GM12873 (cell line): ENCODE measurements around the gene BPIFB1.

Source experiments
- TF ChIP-seq, protein P1 (sequence below): IDR thresholded peaks from 2 replicates; pipeline ENCODE4 v1.5.1; 2012; ENCODE audit warnings: low read depth, mild to moderate bottlenecking, moderate library complexity, low read length, control low read depth; ENCODE audit not compliant: insufficient read depth; ENCODE audit errors: missing control alignments

BPIFB1 gene

DNA sequence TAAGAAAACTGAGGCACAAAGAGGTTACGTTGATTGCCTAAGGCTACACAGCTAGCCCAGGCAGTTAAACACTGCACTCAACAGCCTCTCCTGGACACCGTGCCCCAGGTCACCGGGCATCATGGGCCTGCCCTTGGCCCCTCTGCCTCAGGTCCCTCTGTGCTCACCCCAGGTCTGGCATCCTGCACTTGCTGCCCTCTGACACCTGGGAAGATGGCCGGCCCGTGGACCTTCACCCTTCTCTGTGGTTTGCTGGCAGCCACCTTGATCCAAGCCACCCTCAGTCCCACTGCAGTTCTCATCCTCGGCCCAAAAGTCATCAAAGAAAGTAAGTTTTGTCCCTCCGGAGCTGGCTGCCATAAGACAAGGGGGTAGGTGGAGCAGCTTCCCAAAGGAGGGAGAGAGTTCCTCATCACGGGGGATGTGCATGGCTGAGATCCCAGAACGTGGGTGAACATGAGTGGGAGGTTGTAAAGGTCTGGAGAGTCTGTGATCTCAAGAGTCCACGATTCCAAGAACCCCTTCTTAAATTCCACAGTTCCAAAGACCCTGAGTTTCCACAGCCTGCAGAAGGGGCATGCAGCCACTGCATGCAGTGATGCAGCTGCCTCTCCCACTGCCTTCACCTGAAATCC lies 3.0 kb downstream of the BPIFB1 start:
- TF ChIP-seq, protein P1, sequence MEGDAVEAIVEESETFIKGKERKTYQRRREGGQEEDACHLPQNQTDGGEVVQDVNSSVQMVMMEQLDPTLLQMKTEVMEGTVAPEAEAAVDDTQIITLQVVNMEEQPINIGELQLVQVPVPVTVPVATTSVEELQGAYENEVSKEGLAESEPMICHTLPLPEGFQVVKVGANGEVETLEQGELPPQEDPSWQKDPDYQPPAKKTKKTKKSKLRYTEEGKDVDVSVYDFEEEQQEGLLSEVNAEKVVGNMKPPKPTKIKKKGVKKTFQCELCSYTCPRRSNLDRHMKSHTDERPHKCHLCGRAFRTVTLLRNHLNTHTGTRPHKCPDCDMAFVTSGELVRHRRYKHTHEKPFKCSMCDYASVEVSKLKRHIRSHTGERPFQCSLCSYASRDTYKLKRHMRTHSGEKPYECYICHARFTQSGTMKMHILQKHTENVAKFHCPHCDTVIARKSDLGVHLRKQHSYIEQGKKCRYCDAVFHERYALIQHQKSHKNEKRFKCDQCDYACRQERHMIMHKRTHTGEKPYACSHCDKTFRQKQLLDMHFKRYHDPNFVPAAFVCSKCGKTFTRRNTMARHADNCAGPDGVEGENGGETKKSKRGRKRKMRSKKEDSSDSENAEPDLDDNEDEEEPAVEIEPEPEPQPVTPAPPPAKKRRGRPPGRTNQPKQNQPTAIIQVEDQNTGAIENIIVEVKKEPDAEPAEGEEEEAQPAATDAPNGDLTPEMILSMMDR = no peak

DNA sequence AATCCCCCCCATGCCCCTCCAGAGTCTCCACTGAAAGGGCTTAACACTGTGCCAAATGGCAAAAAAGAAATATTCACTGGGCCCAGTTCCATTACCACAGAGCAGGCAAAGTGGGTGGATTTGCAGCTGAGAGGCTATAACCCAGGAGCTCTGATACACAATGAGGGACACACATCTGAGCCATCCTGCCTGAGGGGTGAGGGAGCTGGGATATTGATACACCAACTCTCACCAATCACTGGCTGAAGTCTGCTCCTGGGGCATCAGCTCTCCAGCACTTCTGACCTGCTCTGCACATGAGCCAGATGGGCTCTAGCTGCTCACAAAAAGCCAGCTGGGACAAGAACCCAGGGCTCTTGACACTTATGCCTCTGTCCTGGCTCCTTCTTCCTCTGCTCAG lies 4.9 kb downstream of the BPIFB1 start:
- TF ChIP-seq, protein P1 = no peak

DNA sequence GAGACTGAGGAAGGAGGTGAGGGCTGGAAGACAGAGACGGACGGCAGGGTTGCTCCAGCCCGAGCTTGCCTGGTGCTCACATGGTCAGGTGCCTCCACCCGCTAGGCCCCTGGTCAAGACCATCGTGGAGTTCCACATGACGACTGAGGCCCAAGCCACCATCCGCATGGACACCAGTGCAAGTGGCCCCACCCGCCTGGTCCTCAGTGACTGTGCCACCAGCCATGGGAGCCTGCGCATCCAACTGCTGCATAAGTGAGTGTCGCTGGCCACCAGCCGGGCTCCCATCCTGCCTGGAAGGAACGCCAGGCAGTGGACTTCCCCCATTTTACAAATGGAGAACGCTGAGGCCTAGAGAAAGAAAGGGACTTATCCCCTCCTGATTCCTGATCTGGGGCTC lies 7.8 kb downstream of the BPIFB1 start:
- TF ChIP-seq, protein P1 = no peak

- TF ChIP-seq, protein P1 = no peak
These were observed 8.4 kb downstream of the BPIFB1 start for GRCh38 chr20:33291416-33291815.

- TF ChIP-seq, protein P1 = peak; percentile 99
These were observed 8.9 kb downstream of the BPIFB1 start for GRCh38 chr20:33291830-33292355.

DNA sequence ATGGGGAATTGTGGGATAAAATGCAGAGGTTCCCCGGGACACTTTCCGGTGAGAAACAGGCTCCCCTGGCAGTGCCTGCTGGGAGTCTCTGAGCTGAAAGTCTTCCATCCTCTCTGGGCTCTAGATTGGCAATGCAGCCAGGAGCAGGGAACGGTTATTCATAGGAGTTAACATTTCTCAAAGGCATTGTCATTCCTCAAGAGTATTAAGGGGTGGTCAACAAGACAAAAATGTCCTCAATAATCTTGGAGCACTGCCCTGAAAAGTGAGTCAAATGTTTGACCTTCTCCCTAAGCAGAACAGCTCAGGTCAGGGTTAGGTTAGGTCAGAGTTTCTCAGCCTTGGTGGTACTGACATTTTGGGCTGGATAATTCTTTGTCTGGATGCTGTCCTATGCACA lies 13.2 kb downstream of the BPIFB1 start:
- TF ChIP-seq, protein P1 = no peak

GRCh38 chr20:33298391-33298790 lies 15.4 kb downstream of the BPIFB1 start:
- TF ChIP-seq, protein P1 = no peak
